Astrocyte of the cerebellum (primary cell): ENCODE results near the gene RGCC.

Source experiments
- DNase-seq: peaks from one replicate; pipeline ENCODE4 v3.0.0-alpha.2; 2011; ENCODE audit warnings: low read depth
- H3K4me3 ChIP-seq: 2 replicates; pipeline ENCODE4 v1.5.1; 2011; ENCODE audit warnings: mild to moderate bottlenecking, low read depth, low read length, moderate library complexity
- CTCF ChIP-seq: IDR thresholded peaks from 2 replicates; pipeline ENCODE4 v1.5.1; 2012; ENCODE audit warnings: low read length, low read depth, moderate library complexity, mild to moderate bottlenecking; ENCODE audit errors: missing control alignments
- in situ Hi-C: cut with HindIII; loops from 2 replicates; pipeline ENCODE4 v1.10.0; 2017; ENCODE audit warnings: low sequenced_read_pairs

Gene RGCC

GRCh38 chr13:41520016-41520659, 62.8 kb downstream of the RGCC start:
- in situ Hi-C loops: no loop called here
- TF ChIP-seq CTCF: no peak
- DNase-seq: no peak
- no peak overlapping the region for H3K4me3 ChIP-seq
